GM23338 (cell line): ENCODE results near the gene EDN2. TPM values are rescaled to one million over a fixed set of nuclear protein-coding genes. Genes with fewer than 3 reads are reported as not detected.

Experiments
- ATAC-seq: fragments of 200-7000 bp; cut with Tn5 transposase; 3 replicates; pipeline ENCODE4 v1.9.1; 2020
- DNase-seq: peaks from one replicate; pipeline ENCODE4 v3.0.0-alpha.2; 2015; ENCODE audit warnings: low spot score
- H2AFZ ChIP-seq: fragments of 200-600 bp; sonication (generic); 2 replicates; pipeline ENCODE4 v1.8.0; 2016; ENCODE audit warnings: antibody characterized with exemption, mild to moderate bottlenecking, moderate library complexity
- H3F3A ChIP-seq: fragments of 200-600 bp; sonication (generic); replicated peaks from 2 replicates; pipeline ENCODE4 v1.8.0; 2017; ENCODE audit warnings: antibody characterized with exemption, mixed run types, low read depth
- H3K27ac ChIP-seq: fragments of 200-600 bp; sonication (generic); 2 replicates; pipeline ENCODE4 v1.6.1; 2016; ENCODE audit warnings: low read depth
- H3K27me3 ChIP-seq: fragments of 200-600 bp; sonication (generic); 2 replicates; pipeline ENCODE4 v1.8.0; 2016; ENCODE audit warnings: mild to moderate bottlenecking, mixed run types, moderate library complexity; ENCODE audit not compliant: insufficient read depth
- H3K36me3 ChIP-seq: fragments of 200-600 bp; sonication (generic); 2 replicates; pipeline ENCODE4 v1.8.0; 2016; ENCODE audit warnings: mild to moderate bottlenecking; ENCODE audit not compliant: insufficient read depth
- H3K4me1 ChIP-seq: fragments of 200-600 bp; sonication (generic); 2 replicates; pipeline ENCODE4 v1.8.0; 2016; ENCODE audit warnings: mild to moderate bottlenecking, moderate library complexity; ENCODE audit not compliant: insufficient read depth
- H3K4me2 ChIP-seq: fragments of 200-600 bp; sonication (generic); 2 replicates; pipeline ENCODE4 v1.7.1; 2017; ENCODE audit warnings: mixed run types
- H3K4me3 ChIP-seq: fragments of 200-600 bp; sonication (generic); 2 replicates; pipeline ENCODE4 v1.6.1; 2016; ENCODE audit warnings: mixed run types
- H3K79me2 ChIP-seq: fragments of 200-600 bp; sonication (generic); replicated peaks from 2 replicates; pipeline ENCODE4 v1.8.0; 2017; ENCODE audit warnings: mild to moderate bottlenecking; ENCODE audit not compliant: insufficient read depth
- H3K9me2 ChIP-seq: fragments of 200-600 bp; sonication (generic); 2 replicates; pipeline ENCODE4 v1.8.0; 2017; ENCODE audit not compliant: insufficient read depth
- H4K20me1 ChIP-seq: fragments of 200-600 bp; sonication (generic); replicated peaks from 2 replicates; pipeline ENCODE4 v1.8.0; 2017; ENCODE audit warnings: mild to moderate bottlenecking; ENCODE audit not compliant: insufficient read depth
- H3K27ac Mint-ChIP-seq: 2 replicates; pipeline ENCODE4 v1.8.0; 2020; ENCODE audit warnings: inconsistent platforms, mild to moderate bottlenecking, moderate library complexity, mixed read lengths
- H3K27me3 Mint-ChIP-seq: 3 replicates; pipeline ENCODE4 v1.8.0; 2022; ENCODE audit warnings: low read depth, mild to moderate bottlenecking, moderate library complexity, mixed read lengths, inconsistent platforms; ENCODE audit not compliant: insufficient read depth, poor library complexity
- H3K36me3 Mint-ChIP-seq: 3 replicates; pipeline ENCODE4 v1.8.0; 2021; ENCODE audit warnings: low read depth, mild to moderate bottlenecking, inconsistent platforms, moderate library complexity, mixed read lengths
- H3K4me1 Mint-ChIP-seq: 3 replicates; pipeline ENCODE4 v1.8.0; 2020; ENCODE audit warnings: mild to moderate bottlenecking, inconsistent platforms, mixed read lengths
- H3K4me3 Mint-ChIP-seq: 3 replicates; pipeline ENCODE4 v1.8.0; 2021; ENCODE audit warnings: moderate library complexity, mild to moderate bottlenecking, inconsistent platforms, mixed read lengths
- H3K9me3 Mint-ChIP-seq: 3 replicates; pipeline ENCODE4 v1.8.0; 2020; ENCODE audit warnings: moderate library complexity, mild to moderate bottlenecking, inconsistent platforms, mixed read lengths
- CREB1 ChIP-seq: fragments of 250-450 bp; sonication (Bioruptor Pico); IDR thresholded peaks from 2 replicates; pipeline ENCODE4 v1.5.0; 2020; ENCODE audit warnings: low read depth, mild to moderate bottlenecking, moderate library complexity
- EZH2phosphoT487 ChIP-seq: fragments of 200-600 bp; sonication (generic); IDR thresholded peaks from one replicate; pipeline ENCODE4 v1.8.1; 2018; ENCODE audit warnings: antibody characterized with exemption; ENCODE audit not compliant: unreplicated experiment
- JUNB ChIP-seq: IDR thresholded peaks from one replicate; pipeline ENCODE4 v1.6.1; 2016; ENCODE audit warnings: antibody characterized with exemption; ENCODE audit not compliant: unreplicated experiment
- POLR2AphosphoS5 ChIP-seq: IDR thresholded peaks from 2 replicates; pipeline ENCODE4 v1.6.1; 2016; ENCODE audit warnings: antibody characterized with exemption, low read depth
- ZNF114 ChIP-seq: fragments of 250-450 bp; sonication (Bioruptor Pico); IDR thresholded peaks from 2 replicates; pipeline ENCODE4 v1.5.0; 2020; ENCODE audit warnings: mild to moderate bottlenecking, moderate library complexity
- ZNF331 ChIP-seq: fragments of 250-450 bp; sonication (Bioruptor Pico); IDR thresholded peaks from 2 replicates; pipeline ENCODE4 v1.5.0; 2020; ENCODE audit warnings: low read depth, mild to moderate bottlenecking, moderate library complexity
- ZNF462 ChIP-seq: fragments of 250-450 bp; sonication (Bioruptor Pico); IDR thresholded peaks from 2 replicates; pipeline ENCODE4 v1.5.0; 2020; ENCODE audit warnings: mild to moderate bottlenecking, moderate library complexity
- polyA plus RNA-seq: library from polyadenylated mRNA; unstranded; fragments of >200 nt; fragmentation: Nextera tagmentation; extraction: Ambion mirVana; gene quantifications from 2 replicates; pipeline ENCODE4 v1.2.1, GENCODE V29; 2016
- total RNA-seq: library from RNA; depleted of rRNA; stranded (reverse); fragments of >200 nt; shearing (Covaris generic); gene quantifications from 2 replicates; pipeline ENCODE4 v1.2.3, GENCODE V29; 2014
- TF ChIP-seq, protein P1 (sequence below): IDR thresholded peaks from 2 replicates; pipeline ENCODE4 v1.6.1; 2016; ENCODE audit warnings: antibody characterized with exemption

The EDN2 gene
- total and polyA plus RNA-seq, 2 experiments from 2014 or later: not detected

DNA sequence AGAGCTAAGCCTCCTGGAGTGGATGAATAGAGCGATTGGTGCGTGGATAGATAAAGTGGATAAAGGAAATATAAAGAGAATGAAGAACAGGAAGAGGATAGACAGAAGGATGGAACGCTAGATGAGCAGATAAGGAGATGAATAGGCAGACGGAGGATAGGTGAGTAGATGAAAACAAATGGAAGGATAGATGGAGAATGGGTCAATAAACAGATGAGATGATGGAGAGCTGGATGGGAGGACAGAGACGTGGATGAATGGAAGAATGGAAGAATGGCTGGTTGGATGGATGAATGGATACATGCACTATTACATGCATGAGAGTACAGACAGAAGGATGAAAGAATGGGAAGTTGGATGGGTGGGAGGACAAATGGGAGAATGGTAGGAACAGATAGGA, 35.2 kb upstream of the EDN2 start (continued):
- no peak for TF ChIP-seq ZNF462
- TF ChIP-seq, protein P1, sequence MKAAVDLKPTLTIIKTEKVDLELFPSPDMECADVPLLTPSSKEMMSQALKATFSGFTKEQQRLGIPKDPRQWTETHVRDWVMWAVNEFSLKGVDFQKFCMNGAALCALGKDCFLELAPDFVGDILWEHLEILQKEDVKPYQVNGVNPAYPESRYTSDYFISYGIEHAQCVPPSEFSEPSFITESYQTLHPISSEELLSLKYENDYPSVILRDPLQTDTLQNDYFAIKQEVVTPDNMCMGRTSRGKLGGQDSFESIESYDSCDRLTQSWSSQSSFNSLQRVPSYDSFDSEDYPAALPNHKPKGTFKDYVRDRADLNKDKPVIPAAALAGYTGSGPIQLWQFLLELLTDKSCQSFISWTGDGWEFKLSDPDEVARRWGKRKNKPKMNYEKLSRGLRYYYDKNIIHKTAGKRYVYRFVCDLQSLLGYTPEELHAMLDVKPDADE: no peak
- TF ChIP-seq POLR2AphosphoS5: no peak

GRCh38 chr1:41518471-41518870, 34.0 kb upstream of the EDN2 start:
- peaks cover 7% of the 10 kb centered on the region for H3K27me3 ChIP-seq
- peaks cover 7% of the 10 kb centered on the region; the same call in 1 of the 2 replicates for H3K9me2 ChIP-seq
- TF ChIP-seq CREB1 (CRISPR knock-in tag) (no peak), ZNF331 (CRISPR knock-in tag) (no peak), ZNF114 (CRISPR knock-in tag) (no peak), JUNB (no peak), ZNF462 (no peak), EZH2phosphoT487 (no peak)
- Mint-ChIP-seq H3K4me1 (peaks cover 15% of the 10 kb centered on the region), H3K27ac (no peak overlapping the region), H3K36me3 (no peaks in the 10 kb centered on the region; the same call in 2 of the 3 replicates), H3K9me3 (no peaks in the 10 kb centered on the region), H3K4me3 (no peak overlapping the region), H3K27me3 (peaks cover 17% of the 10 kb centered on the region)
- H3F3A ChIP-seq: no peaks in the 10 kb centered on the region
- H3K27ac ChIP-seq: no peak overlapping the region
- H2AFZ ChIP-seq: no peak overlapping the region
- H4K20me1 ChIP-seq: no peaks in the 10 kb centered on the region
- no peaks in the 10 kb centered on the region for H3K79me2 ChIP-seq
- ATAC-seq: no peak
- H3K4me1 ChIP-seq: peaks cover 8% of the 10 kb centered on the region; the same call in 1 of the 2 replicates
- no peak overlapping the region for H3K4me3 ChIP-seq
- no peak overlapping the region for H3K4me2 ChIP-seq
- DNase-seq: no peak
- no peaks in the 10 kb centered on the region for H3K36me3 ChIP-seq
